ENCODE measurements around the gene NELL1.

The NELL1 gene

GRCh38 chr11:21179770-21180169 lies 510.4 kb downstream of the NELL1 start:
- H3K36me3 ChIP-seq (ENCODE audit: control insufficient read depth in 1 of 2, insufficient read depth in 2 of 2, low read length in 2 of 2), result no peaks in the 10 kb centered on the region
- no peak overlapping the region for H3K4me3 ChIP-seq (ENCODE audit: low read depth in 1 of 2, low read length in 2 of 2)
- no peak overlapping the region for H3K27ac ChIP-seq (ENCODE audit: low read depth, low read length)
- no peaks in the 10 kb centered on the region for H3K9me3 ChIP-seq (ENCODE audit: control insufficient read depth in 1 of 2, low read length in 2 of 2)
- no peaks in the 10 kb centered on the region for H3K4me1 ChIP-seq (ENCODE audit: control insufficient read depth in 1 of 2, insufficient read depth in 2 of 2, low read length in 2 of 2)
- H3K27me3 ChIP-seq (ENCODE audit: control insufficient read depth in 1 of 2, insufficient read depth in 2 of 2, low read length in 2 of 2), result no peaks in the 10 kb centered on the region
- H3K9ac ChIP-seq (ENCODE audit: low read depth in 1 of 2, low read length in 2 of 2), result no peak overlapping the region

- H3K9me3 ChIP-seq (ENCODE audit: control insufficient read depth in 1 of 2, low read length in 2 of 2), result no peaks in the 10 kb centered on the region
- no peak overlapping the region for H3K9ac ChIP-seq (ENCODE audit: low read depth in 1 of 2, low read length in 2 of 2)
- H3K4me1 ChIP-seq (ENCODE audit: control insufficient read depth in 1 of 2, insufficient read depth in 2 of 2, low read length in 2 of 2), result no peaks in the 10 kb centered on the region
- no peak overlapping the region for H3K4me3 ChIP-seq (ENCODE audit: low read depth in 1 of 2, low read length in 2 of 2)
- H3K27me3 ChIP-seq (ENCODE audit: control insufficient read depth in 1 of 2, insufficient read depth in 2 of 2, low read length in 2 of 2), result no peaks in the 10 kb centered on the region
- no peaks in the 10 kb centered on the region for H3K36me3 ChIP-seq (ENCODE audit: control insufficient read depth in 1 of 2, insufficient read depth in 2 of 2, low read length in 2 of 2)
- H3K27ac ChIP-seq (ENCODE audit: low read depth, low read length), result no peak overlapping the region
These were observed 510.8 kb downstream of the NELL1 start for GRCh38 chr11:21180182-21180581.

GRCh38 chr11:21185959-21186358 lies 516.6 kb downstream of the NELL1 start:
- peaks cover 0 to 4% of the 10 kb centered on the region in 2 donors for H3K9me3 ChIP-seq (ENCODE audit: control insufficient read depth in 1 of 2, low read length in 2 of 2)
- H3K4me1 ChIP-seq (ENCODE audit: control insufficient read depth in 1 of 2, insufficient read depth in 2 of 2, low read length in 2 of 2), result no peaks in the 10 kb centered on the region
- H3K27me3 ChIP-seq (ENCODE audit: control insufficient read depth in 1 of 2, insufficient read depth in 2 of 2, low read length in 2 of 2), result no peaks in the 10 kb centered on the region
- H3K9ac ChIP-seq (ENCODE audit: low read depth in 1 of 2, low read length in 2 of 2), result no peak overlapping the region
- H3K4me3 ChIP-seq (ENCODE audit: low read depth in 1 of 2, low read length in 2 of 2), result no peak overlapping the region
- H3K27ac ChIP-seq (ENCODE audit: low read depth, low read length), result no peak overlapping the region
- H3K36me3 ChIP-seq (ENCODE audit: control insufficient read depth in 1 of 2, insufficient read depth in 2 of 2, low read length in 2 of 2), result no peaks in the 10 kb centered on the region

- Histone ChIP-seq H3K4me1 (ENCODE audit: control insufficient read depth in 1 of 2, insufficient read depth in 2 of 2, low read length in 2 of 2) (no peaks in the 10 kb centered on the region), H3K27me3 (ENCODE audit: control insufficient read depth in 1 of 2, insufficient read depth in 2 of 2, low read length in 2 of 2) (no peaks in the 10 kb centered on the region), H3K27ac (ENCODE audit: low read depth, low read length) (no peak overlapping the region), H3K9me3 (ENCODE audit: control insufficient read depth in 1 of 2, low read length in 2 of 2) (peaks cover 0 to 4% of the 10 kb centered on the region in 2 donors), H3K4me3 (ENCODE audit: low read depth in 1 of 2, low read length in 2 of 2) (no peak overlapping the region), H3K9ac (ENCODE audit: low read depth in 1 of 2, low read length in 2 of 2) (no peak overlapping the region), H3K36me3 (ENCODE audit: control insufficient read depth in 1 of 2, insufficient read depth in 2 of 2, low read length in 2 of 2) (no peaks in the 10 kb centered on the region)
These were observed 520.8 kb downstream of the NELL1 start for GRCh38 chr11:21190181-21190580.

GRCh38 chr11:21195995-21196394 lies 526.6 kb downstream of the NELL1 start:
- H3K27me3 ChIP-seq (ENCODE audit: control insufficient read depth in 1 of 2, insufficient read depth in 2 of 2, low read length in 2 of 2), result no peaks in the 10 kb centered on the region
- H3K4me1 ChIP-seq (ENCODE audit: control insufficient read depth in 1 of 2, insufficient read depth in 2 of 2, low read length in 2 of 2), result no peaks in the 10 kb centered on the region
- H3K9ac ChIP-seq (ENCODE audit: low read depth in 1 of 2, low read length in 2 of 2), result no peak overlapping the region
- no peaks in the 10 kb centered on the region for H3K9me3 ChIP-seq (ENCODE audit: control insufficient read depth in 1 of 2, low read length in 2 of 2)
- no peak overlapping the region for H3K27ac ChIP-seq (ENCODE audit: low read depth, low read length)
- no peak overlapping the region for H3K4me3 ChIP-seq (ENCODE audit: low read depth in 1 of 2, low read length in 2 of 2)
- H3K36me3 ChIP-seq (ENCODE audit: control insufficient read depth in 1 of 2, insufficient read depth in 2 of 2, low read length in 2 of 2), result no peaks in the 10 kb centered on the region

- no peaks in the 10 kb centered on the region for H3K4me1 ChIP-seq (ENCODE audit: control insufficient read depth in 1 of 2, insufficient read depth in 2 of 2, low read length in 2 of 2)
- no peak overlapping the region for H3K9ac ChIP-seq (ENCODE audit: low read depth in 1 of 2, low read length in 2 of 2)
- H3K27ac ChIP-seq (ENCODE audit: low read depth, low read length), result no peak overlapping the region
- no peaks in the 10 kb centered on the region for H3K36me3 ChIP-seq (ENCODE audit: control insufficient read depth in 1 of 2, insufficient read depth in 2 of 2, low read length in 2 of 2)
- no peaks in the 10 kb centered on the region for H3K9me3 ChIP-seq (ENCODE audit: control insufficient read depth in 1 of 2, low read length in 2 of 2)
- no peaks in the 10 kb centered on the region for H3K27me3 ChIP-seq (ENCODE audit: control insufficient read depth in 1 of 2, insufficient read depth in 2 of 2, low read length in 2 of 2)
- H3K4me3 ChIP-seq (ENCODE audit: low read depth in 1 of 2, low read length in 2 of 2), result no peak overlapping the region
These were observed 529.1 kb downstream of the NELL1 start for GRCh38 chr11:21198498-21198897.

GRCh38 chr11:21205205-21205604 lies 535.8 kb downstream of the NELL1 start:
- Histone ChIP-seq H3K4me1 (ENCODE audit: control insufficient read depth in 1 of 2, insufficient read depth in 2 of 2, low read length in 2 of 2) (no peaks in the 10 kb centered on the region), H3K9me3 (ENCODE audit: control insufficient read depth in 1 of 2, low read length in 2 of 2) (no peaks in the 10 kb centered on the region), H3K4me3 (ENCODE audit: low read depth in 1 of 2, low read length in 2 of 2) (no peak overlapping the region), H3K36me3 (ENCODE audit: control insufficient read depth in 1 of 2, insufficient read depth in 2 of 2, low read length in 2 of 2) (no peaks in the 10 kb centered on the region), H3K9ac (ENCODE audit: low read depth in 1 of 2, low read length in 2 of 2) (no peak overlapping the region), H3K27ac (ENCODE audit: low read depth, low read length) (no peak overlapping the region), H3K27me3 (ENCODE audit: control insufficient read depth in 1 of 2, insufficient read depth in 2 of 2, low read length in 2 of 2) (no peaks in the 10 kb centered on the region)

GRCh38 chr11:21225860-21226259 lies 556.5 kb downstream of the NELL1 start:
- peaks cover 3 to 8% of the 10 kb centered on the region in 2 donors for H3K9me3 ChIP-seq (ENCODE audit: control insufficient read depth in 1 of 2, low read length in 2 of 2)
- H3K9ac ChIP-seq (ENCODE audit: low read depth in 1 of 2, low read length in 2 of 2), result no peak overlapping the region
- no peak overlapping the region for H3K4me3 ChIP-seq (ENCODE audit: low read depth in 1 of 2, low read length in 2 of 2)
- no peak overlapping the region for H3K27ac ChIP-seq (ENCODE audit: low read depth, low read length)
- no peaks in the 10 kb centered on the region for H3K4me1 ChIP-seq (ENCODE audit: control insufficient read depth in 1 of 2, insufficient read depth in 2 of 2, low read length in 2 of 2)
- no peaks in the 10 kb centered on the region for H3K36me3 ChIP-seq (ENCODE audit: control insufficient read depth in 1 of 2, insufficient read depth in 2 of 2, low read length in 2 of 2)
- no peaks in the 10 kb centered on the region for H3K27me3 ChIP-seq (ENCODE audit: control insufficient read depth in 1 of 2, insufficient read depth in 2 of 2, low read length in 2 of 2)

GRCh38 chr11:21229224-21229623 lies 559.8 kb downstream of the NELL1 start:
- Histone ChIP-seq H3K9ac (ENCODE audit: low read depth in 1 of 2, low read length in 2 of 2) (no peak overlapping the region), H3K4me3 (ENCODE audit: low read depth in 1 of 2, low read length in 2 of 2) (no peak overlapping the region), H3K36me3 (ENCODE audit: control insufficient read depth in 1 of 2, insufficient read depth in 2 of 2, low read length in 2 of 2) (no peaks in the 10 kb centered on the region), H3K27me3 (ENCODE audit: control insufficient read depth in 1 of 2, insufficient read depth in 2 of 2, low read length in 2 of 2) (no peaks in the 10 kb centered on the region), H3K9me3 (ENCODE audit: control insufficient read depth in 1 of 2, low read length in 2 of 2) (peaks cover 0 to 8% of the 10 kb centered on the region in 2 donors), H3K27ac (ENCODE audit: low read depth, low read length) (no peak overlapping the region), H3K4me1 (ENCODE audit: control insufficient read depth in 1 of 2, insufficient read depth in 2 of 2, low read length in 2 of 2) (no peaks in the 10 kb centered on the region)

GRCh38 chr11:21250196-21250595 lies 580.8 kb downstream of the NELL1 start:
- no peak overlapping the region for H3K4me3 ChIP-seq (ENCODE audit: low read depth in 1 of 2, low read length in 2 of 2)
- H3K9ac ChIP-seq (ENCODE audit: low read depth in 1 of 2, low read length in 2 of 2), result no peak overlapping the region

GRCh38 chr11:21254055-21254454 lies 584.7 kb downstream of the NELL1 start:
- Histone ChIP-seq H3K4me1 (ENCODE audit: control insufficient read depth in 1 of 2, insufficient read depth in 2 of 2, low read length in 2 of 2) (no peaks in the 10 kb centered on the region), H3K9me3 (ENCODE audit: control insufficient read depth in 1 of 2, low read length in 2 of 2) (no peaks in the 10 kb centered on the region), H3K9ac (ENCODE audit: low read depth in 1 of 2, low read length in 2 of 2) (no peak overlapping the region), H3K27me3 (ENCODE audit: control insufficient read depth in 1 of 2, insufficient read depth in 2 of 2, low read length in 2 of 2) (no peaks in the 10 kb centered on the region), H3K27ac (ENCODE audit: low read depth, low read length) (no peak overlapping the region), H3K36me3 (ENCODE audit: control insufficient read depth in 1 of 2, insufficient read depth in 2 of 2, low read length in 2 of 2) (no peaks in the 10 kb centered on the region), H3K4me3 (ENCODE audit: low read depth in 1 of 2, low read length in 2 of 2) (no peak overlapping the region)

More at GRCh38 chr11:21250196-21250595, 580.8 kb downstream of the NELL1 start:
- no peak overlapping the region for H3K27ac ChIP-seq (ENCODE audit: low read depth, low read length)
- H3K4me1 ChIP-seq (ENCODE audit: control insufficient read depth in 1 of 2, insufficient read depth in 2 of 2, low read length in 2 of 2), result no peaks in the 10 kb centered on the region
- H3K36me3 ChIP-seq (ENCODE audit: control insufficient read depth in 1 of 2, insufficient read depth in 2 of 2, low read length in 2 of 2), result no peaks in the 10 kb centered on the region
- H3K27me3 ChIP-seq (ENCODE audit: control insufficient read depth in 1 of 2, insufficient read depth in 2 of 2, low read length in 2 of 2), result no peaks in the 10 kb centered on the region
- H3K9me3 ChIP-seq (ENCODE audit: control insufficient read depth in 1 of 2, low read length in 2 of 2), result no peaks in the 10 kb centered on the region

All from duodenal mucosa (tissue), 2 donors.